ENCODE results near the gene PRPF8. TPM values are rescaled to one million over a fixed set of nuclear protein-coding genes. Genes with fewer than 3 reads are reported as not detected.
A peak's percentile ranks its signal among the peaks of the same experiment; 100 is the strongest.

Gene PRPF8
- total RNA-seq, 1 experiment from 2014 or later = 296 TPM

DNA sequence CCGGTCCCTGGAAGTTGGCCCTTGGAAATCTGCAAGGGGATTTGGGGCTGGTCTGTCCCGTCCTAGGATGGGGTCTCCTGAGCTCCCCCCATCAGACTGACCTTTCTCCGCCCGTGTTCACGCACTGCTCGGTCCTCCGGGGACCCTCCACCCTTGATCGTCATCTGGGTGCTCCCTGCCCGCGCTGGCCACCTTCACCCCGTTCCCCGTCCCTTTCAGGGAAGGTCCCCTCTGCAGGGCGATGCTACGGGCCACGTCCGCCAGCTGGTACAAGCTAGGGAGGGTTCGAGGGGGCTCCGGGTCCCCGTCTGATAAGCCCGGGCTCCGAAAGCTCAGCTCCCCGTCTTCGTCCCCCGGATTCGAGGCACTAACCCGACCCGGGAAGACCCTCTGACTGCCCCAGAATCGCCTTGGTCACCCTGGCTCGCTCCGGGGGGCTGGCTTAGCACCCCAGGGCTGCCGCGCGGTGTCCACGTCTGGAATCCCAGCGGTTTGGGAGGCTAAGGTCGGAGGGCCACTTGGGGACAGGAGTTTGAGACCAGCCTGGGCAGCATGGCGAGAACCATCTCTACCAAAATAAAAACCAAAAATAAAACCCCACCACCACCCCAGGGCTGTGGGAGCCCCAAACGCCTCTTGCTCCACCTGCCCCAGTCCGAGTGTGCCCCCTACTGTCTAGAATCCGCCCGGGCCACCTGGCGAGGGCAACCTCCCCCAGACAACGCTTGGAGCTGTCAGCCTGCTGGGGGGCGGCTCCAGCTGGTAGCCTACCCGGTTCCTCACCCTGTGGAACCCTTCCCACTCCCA is 55.0 kb downstream of the PRPF8 start:
- POLR2A ChIA-PET = no interaction called here
- DNase-seq (ENCODE audit: low read depth, low spot score) (no peak), ATAC-seq (peak; percentile 42)
- Histone ChIP-seq H3K27ac (ENCODE audit: low read length) (peak overlapping the region; percentile 44), H3K9me3 (ENCODE audit: control insufficient read depth, insufficient read depth, low read depth, low read length) (no peaks in the 10 kb centered on the region), H3K36me3 (ENCODE audit: control insufficient read depth, insufficient read depth, low read length) (no peaks in the 10 kb centered on the region), H3K27me3 (ENCODE audit: control insufficient read depth, insufficient read depth, low read length) (no peaks in the 10 kb centered on the region), H3K4me3 (ENCODE audit: low read depth in 2 of 2, low read length in 2 of 2) (peak overlapping the region; percentile 68), H3K4me1 (ENCODE audit: control insufficient read depth, insufficient read depth, low read length) (peaks cover 8% of the 10 kb centered on the region)
- TF ChIP-seq CTCF (IDR thresholded peaks at IDR 0.05) = peak; percentile 90
- no peak for TF ChIP-seq TCF7L2 (IDR thresholded peaks at IDR 0.05; ENCODE audit: low read depth, low read length)
- no TSS peak for BruUV-seq (replicated peaks)
- intact Hi-C loops (cut with micrococcal nuclease; ENCODE audit: unreplicated experiment) (loop anchor here (2.0 kb wide), 1 partner anchor 55 kb away; no protein-coding TSS in a partner anchor), in situ Hi-C loops (cut with HindIII; ENCODE audit: low pct_unique_long_range_greater_than_20kb, low sequenced_read_pairs) (no loop called here)
- CTCF ChIA-PET = interaction anchor here (0.5 to 2.0 kb wide), 5 partner anchors 37 to 155 kb away, joined by 3 to 17 read pairs (median 4); no protein-coding TSS in a partner anchor

DNA sequence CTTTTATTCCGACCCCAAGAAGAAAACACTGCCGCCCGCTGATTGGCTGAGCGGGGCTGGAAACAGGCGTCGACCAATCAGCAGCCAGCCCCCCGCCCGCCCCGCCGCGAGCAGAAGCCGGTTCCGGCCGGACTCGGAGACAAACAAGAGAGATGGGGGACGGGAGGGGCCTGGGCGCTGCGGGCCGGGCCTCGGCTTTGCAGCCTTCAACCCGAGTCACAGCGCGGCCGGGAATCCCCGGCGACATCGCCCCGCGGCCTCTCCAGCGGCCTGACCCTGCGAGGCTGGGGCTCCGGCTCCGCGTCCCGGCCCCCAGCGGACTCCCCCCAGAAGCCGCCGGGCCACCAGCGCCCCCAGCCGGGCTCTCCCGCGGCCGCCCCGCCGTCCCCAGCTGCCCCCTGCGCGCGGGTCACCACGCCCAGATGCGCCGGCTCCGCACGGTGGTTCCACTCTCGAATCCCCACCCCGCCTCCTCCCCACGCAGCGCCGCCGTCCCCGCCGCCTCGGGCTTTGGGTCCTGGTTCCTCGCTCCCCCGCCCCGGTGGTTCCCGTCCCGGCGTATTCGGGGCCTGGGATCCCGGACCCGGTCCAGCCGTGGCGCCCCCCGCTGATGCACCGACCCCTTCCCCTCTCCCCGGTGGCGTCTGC is 55.7 kb downstream of the PRPF8 start:
- Histone ChIP-seq H3K27ac (ENCODE audit: low read length) (peak overlapping the region; percentile 44; the same call in 1 of the 2 replicates), H3K9me3 (ENCODE audit: control insufficient read depth, insufficient read depth, low read depth, low read length) (no peaks in the 10 kb centered on the region), H3K36me3 (ENCODE audit: control insufficient read depth, insufficient read depth, low read length) (no peaks in the 10 kb centered on the region), H3K4me1 (ENCODE audit: control insufficient read depth, insufficient read depth, low read length) (peaks cover 8% of the 10 kb centered on the region), H3K27me3 (ENCODE audit: control insufficient read depth, insufficient read depth, low read length) (no peaks in the 10 kb centered on the region), H3K4me3 (ENCODE audit: low read depth in 2 of 2, low read length in 2 of 2) (peak overlapping the region; percentile 68)
- CTCF ChIA-PET = interaction anchor here (0.7 to 2.0 kb wide), 3 partner anchors 51 to 154 kb away, joined by 3 to 17 read pairs (median 4); no protein-coding TSS in a partner anchor
- in situ Hi-C loops (cut with HindIII; ENCODE audit: low pct_unique_long_range_greater_than_20kb, low sequenced_read_pairs) (no loop called here), intact Hi-C loops (cut with micrococcal nuclease; ENCODE audit: unreplicated experiment) (loop anchor here (2.0 kb wide), 1 partner anchor 54 kb away; no protein-coding TSS in a partner anchor)
- POLR2A ChIA-PET = no interaction called here
- ATAC-seq = peak; percentile 92
- 0 out of 2 replicates have a peak, but pooled peaks have one; percentile 4 for TF ChIP-seq POLR2AphosphoS5 (IDR thresholded peaks at IDR 0.05; ENCODE audit: low read depth, low read length)
- TF ChIP-seq, protein P1, sequence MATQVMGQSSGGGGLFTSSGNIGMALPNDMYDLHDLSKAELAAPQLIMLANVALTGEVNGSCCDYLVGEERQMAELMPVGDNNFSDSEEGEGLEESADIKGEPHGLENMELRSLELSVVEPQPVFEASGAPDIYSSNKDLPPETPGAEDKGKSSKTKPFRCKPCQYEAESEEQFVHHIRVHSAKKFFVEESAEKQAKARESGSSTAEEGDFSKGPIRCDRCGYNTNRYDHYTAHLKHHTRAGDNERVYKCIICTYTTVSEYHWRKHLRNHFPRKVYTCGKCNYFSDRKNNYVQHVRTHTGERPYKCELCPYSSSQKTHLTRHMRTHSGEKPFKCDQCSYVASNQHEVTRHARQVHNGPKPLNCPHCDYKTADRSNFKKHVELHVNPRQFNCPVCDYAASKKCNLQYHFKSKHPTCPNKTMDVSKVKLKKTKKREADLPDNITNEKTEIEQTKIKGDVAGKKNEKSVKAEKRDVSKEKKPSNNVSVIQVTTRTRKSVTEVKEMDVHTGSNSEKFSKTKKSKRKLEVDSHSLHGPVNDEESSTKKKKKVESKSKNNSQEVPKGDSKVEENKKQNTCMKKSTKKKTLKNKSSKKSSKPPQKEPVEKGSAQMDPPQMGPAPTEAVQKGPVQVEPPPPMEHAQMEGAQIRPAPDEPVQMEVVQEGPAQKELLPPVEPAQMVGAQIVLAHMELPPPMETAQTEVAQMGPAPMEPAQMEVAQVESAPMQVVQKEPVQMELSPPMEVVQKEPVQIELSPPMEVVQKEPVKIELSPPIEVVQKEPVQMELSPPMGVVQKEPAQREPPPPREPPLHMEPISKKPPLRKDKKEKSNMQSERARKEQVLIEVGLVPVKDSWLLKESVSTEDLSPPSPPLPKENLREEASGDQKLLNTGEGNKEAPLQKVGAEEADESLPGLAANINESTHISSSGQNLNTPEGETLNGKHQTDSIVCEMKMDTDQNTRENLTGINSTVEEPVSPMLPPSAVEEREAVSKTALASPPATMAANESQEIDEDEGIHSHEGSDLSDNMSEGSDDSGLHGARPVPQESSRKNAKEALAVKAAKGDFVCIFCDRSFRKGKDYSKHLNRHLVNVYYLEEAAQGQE (IDR thresholded peaks at IDR 0.05; ENCODE audit: insufficient read depth in 1 of 2, low read depth in 2 of 2, low read length in 1 of 2) = no peak
- peak; percentile 79; the same call in 1 of the 2 replicates for TF ChIP-seq CTCF (IDR thresholded peaks at IDR 0.05)
- BruUV-seq (replicated peaks) = no TSS peak
- DNase-seq (ENCODE audit: low read depth, low spot score) = no peak
